Ishikawa (cell line): Measurements from ENCODE around the gene NFAM1.

ENCODE experiments used
- CEBPB ChIP-seq: IDR thresholded peaks from 2 replicates; pipeline ENCODE4 v1.6.1; 2012
- CREB1 ChIP-seq: IDR thresholded peaks from 2 replicates; pipeline ENCODE4 v1.6.1; 2012; ENCODE audit warnings: low read depth
- EGR1 ChIP-seq: IDR thresholded peaks from 2 replicates; pipeline ENCODE4 v1.6.1; 2012
- EP300 ChIP-seq: IDR thresholded peaks from 2 replicates; pipeline ENCODE4 v1.6.1; 2012; ENCODE audit warnings: borderline replicate concordance
- FOXM1 ChIP-seq: IDR thresholded peaks from 2 replicates; pipeline ENCODE4 v1.6.1; 2012; ENCODE audit warnings: low read depth, borderline replicate concordance
- MAX ChIP-seq: IDR thresholded peaks from 2 replicates; pipeline ENCODE4 v1.6.1; 2012
- NFIC ChIP-seq: IDR thresholded peaks from 2 replicates; pipeline ENCODE4 v1.6.1; 2012
- RAD21 ChIP-seq: IDR thresholded peaks from 2 replicates; pipeline ENCODE4 v1.6.1; 2012; ENCODE audit warnings: low read depth
- REST ChIP-seq: IDR thresholded peaks from 2 replicates; pipeline ENCODE4 v1.6.1; 2012; ENCODE audit warnings: low read depth, mild to moderate bottlenecking
- TAF1 ChIP-seq: IDR thresholded peaks from 2 replicates; pipeline ENCODE4 v1.6.1; 2012; ENCODE audit warnings: low read depth, mild to moderate bottlenecking
- TCF12 ChIP-seq: IDR thresholded peaks from 2 replicates; pipeline ENCODE4 v1.6.1; 2012; ENCODE audit warnings: low read depth
- TEAD4 ChIP-seq: IDR thresholded peaks from 2 replicates; pipeline ENCODE4 v1.6.1; 2012
- USF1 ChIP-seq: IDR thresholded peaks from 2 replicates; pipeline ENCODE4 v1.6.1; 2012
- YY1 ChIP-seq: IDR thresholded peaks from 2 replicates; pipeline ENCODE4 v1.6.1; 2012; ENCODE audit warnings: low read depth
- ZBTB7A ChIP-seq: IDR thresholded peaks from 2 replicates; pipeline ENCODE4 v1.6.1; 2012; ENCODE audit warnings: low read depth

The NFAM1 gene

GRCh38 chr22:42357221-42357620 lies 75.0 kb downstream of the NFAM1 start:
- TF ChIP-seq EP300 (no peak), MAX (no peak), FOXM1 (no peak), REST (no peak), RAD21 (no peak), USF1 (no peak), TEAD4 (no peak), TAF1 (no peak), CREB1 (no peak), YY1 (no peak), TCF12 (no peak), CEBPB (no peak), ZBTB7A (no peak), NFIC (no peak)

- TF ChIP-seq YY1 (no peak), TAF1 (no peak), CREB1 (no peak), MAX (no peak), EGR1 (no peak), TCF12 (no peak)
These were observed 75.7 kb downstream of the NFAM1 start for GRCh38 chr22:42356533-42356932.

GRCh38 chr22:42353883-42354727 lies 78.1 kb downstream of the NFAM1 start:
- TF ChIP-seq USF1, result no peak
- TF ChIP-seq EGR1, result no peak
- TF ChIP-seq RAD21, result no peak
- TF ChIP-seq FOXM1, result no peak
- no peak for TF ChIP-seq ZBTB7A

- TF ChIP-seq ZBTB7A (no peak), EP300 (no peak), RAD21 (no peak), YY1 (no peak), TCF12 (no peak), CREB1 (no peak), EGR1 (no peak), USF1 (no peak), MAX (no peak), FOXM1 (no peak), TAF1 (no peak), CEBPB (no peak)
These were observed 81.8 kb downstream of the NFAM1 start for GRCh38 chr22:42350373-42350772.

GRCh38 chr22:42347281-42347824 lies 84.8 kb downstream of the NFAM1 start:
- TF ChIP-seq EGR1 (no peak), MAX (no peak), EP300 (no peak), TAF1 (no peak), REST (no peak), NFIC (no peak), USF1 (no peak), CREB1 (no peak), ZBTB7A (no peak), TCF12 (no peak), TEAD4 (no peak), YY1 (no peak), FOXM1 (no peak), RAD21 (no peak), CEBPB (no peak)
